ENCODE measurements around the gene ACCSL. TPM values are rescaled to one million over a fixed set of nuclear protein-coding genes. Genes with fewer than 3 reads are reported as not detected.

ACCSL gene
- total RNA-seq, 1 donor from 2014 or later = not detected

DNA sequence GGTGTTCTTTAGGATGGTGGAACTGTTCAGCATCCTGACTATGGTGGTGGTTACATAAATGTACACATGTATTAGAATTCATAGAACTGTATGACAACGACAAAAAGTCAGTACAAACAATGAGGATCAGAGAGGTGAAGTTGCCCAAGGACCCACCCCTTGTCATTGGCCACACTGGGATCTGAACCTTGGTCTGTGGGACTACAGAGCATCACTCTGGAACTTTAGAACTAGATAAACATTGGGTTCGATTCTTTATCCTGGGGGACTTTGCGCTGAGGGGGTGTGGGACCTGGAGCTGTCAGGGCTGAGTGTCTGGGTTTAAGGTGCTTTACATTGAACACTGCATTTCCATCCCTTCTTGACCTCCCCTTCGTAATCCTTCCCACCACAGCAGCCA is 34.9 kb downstream of the ACCSL start:
- intact Hi-C loops (cut with DNase I) = no loop called here
- no peak for ATAC-seq
- DNase-seq (ENCODE audit: low spot score) = no peak

DNA sequence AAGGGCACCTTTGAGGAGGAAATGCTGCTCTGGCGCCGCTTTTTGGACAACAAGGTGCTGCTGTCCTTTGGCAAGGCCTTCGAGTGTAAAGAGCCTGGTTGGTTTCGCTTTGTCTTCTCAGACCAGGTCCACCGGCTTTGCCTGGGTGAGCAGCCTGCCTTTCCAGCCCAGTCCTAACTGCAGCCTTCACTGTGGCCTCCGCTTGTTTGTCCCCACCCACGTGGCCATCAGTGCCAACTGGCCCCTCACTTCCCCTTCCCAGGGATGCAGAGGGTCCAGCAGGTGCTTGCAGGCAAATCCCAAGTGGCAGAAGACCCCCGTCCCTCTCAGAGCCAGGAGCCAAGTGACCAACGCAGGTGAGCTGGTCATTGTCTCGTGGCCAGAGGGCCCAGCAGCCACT is 35.7 kb downstream of the ACCSL start:
- ATAC-seq (no peak), DNase-seq (ENCODE audit: low spot score) (no peak)
- intact Hi-C loops (cut with DNase I) = no loop called here

DNA sequence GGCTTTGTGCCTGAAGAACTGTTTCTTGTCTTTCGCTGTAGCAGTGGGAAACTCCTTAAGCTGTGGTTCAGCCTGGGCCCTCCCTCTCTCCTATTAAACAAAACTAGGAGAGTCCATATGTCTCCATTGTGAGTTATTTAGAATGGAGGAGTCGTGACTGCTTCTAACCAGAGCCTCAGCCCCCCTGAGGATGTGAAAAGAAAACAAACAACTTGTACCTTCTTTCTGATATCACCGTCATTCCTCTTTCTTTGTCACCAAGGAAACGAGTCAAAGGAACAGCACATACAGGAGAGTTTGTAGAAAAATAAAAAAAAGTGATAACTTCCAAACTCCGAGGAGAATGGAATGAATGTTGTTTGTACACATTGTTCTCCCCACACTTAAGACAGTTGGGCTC is 36.1 kb downstream of the ACCSL start:
- ATAC-seq (peak; percentile 55), DNase-seq (ENCODE audit: low spot score) (no peak)
- intact Hi-C loops (cut with DNase I) = no loop called here

DNA sequence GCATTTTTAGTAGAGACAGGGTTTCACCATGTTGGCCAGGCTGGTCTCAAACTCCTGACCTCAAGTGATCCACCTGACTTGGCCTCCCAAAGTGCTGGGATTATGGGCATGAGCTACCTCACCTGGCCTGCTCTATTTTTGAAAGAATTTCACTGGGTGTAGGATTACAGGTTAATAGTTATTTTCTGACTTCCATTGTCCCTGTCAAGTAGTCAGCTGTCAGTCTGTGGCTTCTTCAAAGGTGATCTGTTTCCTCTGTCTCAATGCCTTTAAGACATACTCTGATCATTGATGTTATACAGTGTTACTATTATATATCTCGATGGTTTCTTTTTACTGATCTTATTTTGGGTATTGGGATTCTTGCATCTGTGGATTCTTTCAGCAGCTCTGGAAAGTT is 37.5 kb downstream of the ACCSL start:
- ATAC-seq (no peak), DNase-seq (ENCODE audit: low spot score) (no peak)
- intact Hi-C loops (cut with DNase I) = no loop called here

DNA sequence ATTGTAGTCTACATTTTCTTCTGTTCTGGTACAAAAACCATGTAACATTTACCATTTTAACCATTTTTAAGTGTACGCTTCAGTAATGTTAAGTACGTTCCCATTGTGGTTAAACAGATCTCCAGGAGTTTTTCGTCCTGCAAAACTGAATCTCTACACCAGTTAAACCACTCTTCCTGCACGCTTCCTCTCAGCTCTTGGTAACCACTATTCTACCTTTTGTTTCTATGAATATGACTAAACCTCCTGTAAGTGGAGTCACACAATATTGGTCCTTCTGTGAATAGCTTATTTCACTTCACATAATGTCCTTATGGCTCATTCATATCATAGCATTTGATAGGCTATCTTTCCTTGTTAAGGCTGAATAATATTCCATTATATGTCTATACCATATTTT is 40.6 kb downstream of the ACCSL start:
- intact Hi-C loops (cut with DNase I) = no loop called here
- DNase-seq (ENCODE audit: low spot score) = no peak
- ATAC-seq = no peak

DNA sequence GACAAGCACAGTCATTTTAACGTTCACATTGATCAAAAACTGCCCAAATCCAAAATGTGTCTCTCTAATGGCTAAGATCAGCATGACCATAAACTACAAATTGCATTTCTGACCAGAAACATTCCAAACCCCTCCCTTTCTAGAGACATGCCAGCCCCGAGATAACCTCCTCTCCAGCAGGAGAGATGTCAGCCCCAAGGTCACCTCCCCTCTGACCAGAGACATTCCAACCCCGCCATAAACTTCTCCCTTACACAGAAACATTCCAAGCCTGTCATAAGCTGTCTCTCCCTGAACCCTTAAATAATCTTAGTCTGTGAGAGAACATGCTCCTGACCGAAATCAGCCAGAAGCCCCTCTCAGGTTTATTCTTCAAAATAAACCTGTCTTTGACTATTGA is 41.1 kb downstream of the ACCSL start:
- ATAC-seq = no peak
- DNase-seq (ENCODE audit: low spot score) = no peak
- intact Hi-C loops (cut with DNase I) = no loop called here

DNA sequence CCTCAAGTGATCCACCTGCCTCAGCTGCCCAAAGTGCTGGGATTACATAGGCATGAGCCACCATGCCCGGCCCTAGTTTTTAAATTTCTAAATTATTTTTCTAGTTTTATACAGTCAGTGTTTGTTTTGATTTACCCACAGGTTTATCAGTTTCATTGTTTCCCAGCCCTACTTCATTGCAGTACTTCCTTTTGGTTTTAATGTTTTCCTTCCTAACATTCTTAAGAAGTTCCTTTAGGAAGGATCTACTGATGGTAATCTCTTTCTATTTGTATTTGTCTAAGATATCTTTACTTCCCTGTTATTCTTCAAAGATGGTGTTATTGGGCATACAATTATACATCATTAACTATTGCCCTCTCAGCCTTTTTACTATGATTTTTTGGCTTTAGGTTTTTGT is 42.8 kb downstream of the ACCSL start:
- intact Hi-C loops (cut with DNase I) = no loop called here
- no peak for DNase-seq (ENCODE audit: low spot score)
- ATAC-seq = no peak

DNA sequence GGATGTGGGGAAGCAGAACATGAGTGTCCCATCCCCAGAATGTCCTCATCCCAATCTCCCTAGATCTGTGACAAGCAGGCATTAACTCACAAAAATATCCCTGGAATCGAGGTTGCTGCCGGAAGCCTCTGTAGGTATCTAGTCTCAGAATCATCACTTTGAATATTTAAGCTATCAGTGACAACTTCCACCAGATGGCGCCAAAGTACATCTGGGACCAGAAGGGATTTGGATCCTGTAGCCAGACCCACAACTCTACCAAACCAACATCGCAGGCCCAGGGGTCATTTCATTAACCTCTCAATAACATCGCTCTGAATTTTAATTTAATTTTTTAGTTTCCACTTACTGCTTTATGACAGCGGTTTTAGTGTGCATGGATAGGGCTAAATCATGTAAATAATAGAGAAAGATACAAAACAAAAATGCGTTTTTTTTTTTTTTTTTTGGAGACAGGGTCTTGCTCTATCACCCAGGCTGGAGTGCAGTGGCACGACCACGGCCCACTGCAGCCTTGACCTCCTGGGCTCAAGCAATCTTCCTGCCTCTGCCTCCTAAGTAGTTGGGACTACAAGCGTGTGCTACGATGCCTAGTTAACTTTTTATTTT is 46.6 kb downstream of the ACCSL start:
- DNase-seq (ENCODE audit: low spot score) = peak; percentile 90
- intact Hi-C loops (cut with DNase I) = no loop called here
- ATAC-seq = peak; percentile 81

DNA sequence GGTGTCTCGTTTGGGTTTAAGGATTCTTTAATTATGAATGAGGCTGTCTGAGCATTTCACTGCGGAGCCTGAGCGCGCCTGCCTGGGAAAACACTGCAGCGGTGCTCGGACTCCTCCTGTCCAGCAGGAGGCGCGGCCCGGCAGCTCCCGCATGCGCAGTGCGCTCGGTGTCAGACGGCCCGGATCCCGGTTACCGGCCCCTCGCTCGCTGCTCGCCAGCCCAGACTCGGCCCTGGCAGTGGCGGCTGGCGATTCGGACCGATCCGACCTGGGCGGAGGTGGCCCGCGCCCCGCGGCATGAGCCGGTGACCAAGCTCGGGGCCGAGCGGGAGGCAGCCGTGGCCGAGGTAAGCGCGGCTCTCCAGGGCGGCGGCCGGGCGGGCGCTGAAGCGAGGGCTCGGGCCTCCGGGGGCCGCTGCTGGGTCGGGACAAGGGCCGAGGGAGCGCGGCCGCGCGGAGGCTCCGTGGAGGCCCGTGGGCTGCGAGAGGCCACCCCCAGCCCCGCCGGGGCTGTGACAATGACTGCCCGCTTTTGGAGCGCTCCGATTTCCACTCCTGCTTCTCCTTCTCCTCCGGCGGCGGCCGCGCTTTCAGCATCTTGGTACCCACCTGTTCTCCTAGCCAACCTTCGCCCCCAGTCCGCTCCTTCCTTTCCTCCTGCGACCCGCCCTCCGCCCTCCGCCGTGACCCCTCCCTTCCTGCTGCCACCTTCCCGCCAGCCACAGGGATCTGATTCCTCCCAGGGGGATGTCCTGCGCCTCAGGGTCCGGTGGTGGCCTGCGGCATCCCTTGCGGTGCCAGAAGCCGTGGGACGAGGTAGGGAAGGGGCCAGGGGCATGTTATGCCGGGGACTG is 48.0 kb downstream of the ACCSL start, which contains the start of gene EXT2:
Gene EXT2, plus strand, starts transcription at position 173 of the 854 bp plus-strand sequence. CDS start 12,035 bp downstream, outside the sequence.
- intact Hi-C loops (cut with DNase I) = no loop called here
- ATAC-seq (peak; percentile 97), DNase-seq (ENCODE audit: low spot score) (peak; percentile 93)

DNA sequence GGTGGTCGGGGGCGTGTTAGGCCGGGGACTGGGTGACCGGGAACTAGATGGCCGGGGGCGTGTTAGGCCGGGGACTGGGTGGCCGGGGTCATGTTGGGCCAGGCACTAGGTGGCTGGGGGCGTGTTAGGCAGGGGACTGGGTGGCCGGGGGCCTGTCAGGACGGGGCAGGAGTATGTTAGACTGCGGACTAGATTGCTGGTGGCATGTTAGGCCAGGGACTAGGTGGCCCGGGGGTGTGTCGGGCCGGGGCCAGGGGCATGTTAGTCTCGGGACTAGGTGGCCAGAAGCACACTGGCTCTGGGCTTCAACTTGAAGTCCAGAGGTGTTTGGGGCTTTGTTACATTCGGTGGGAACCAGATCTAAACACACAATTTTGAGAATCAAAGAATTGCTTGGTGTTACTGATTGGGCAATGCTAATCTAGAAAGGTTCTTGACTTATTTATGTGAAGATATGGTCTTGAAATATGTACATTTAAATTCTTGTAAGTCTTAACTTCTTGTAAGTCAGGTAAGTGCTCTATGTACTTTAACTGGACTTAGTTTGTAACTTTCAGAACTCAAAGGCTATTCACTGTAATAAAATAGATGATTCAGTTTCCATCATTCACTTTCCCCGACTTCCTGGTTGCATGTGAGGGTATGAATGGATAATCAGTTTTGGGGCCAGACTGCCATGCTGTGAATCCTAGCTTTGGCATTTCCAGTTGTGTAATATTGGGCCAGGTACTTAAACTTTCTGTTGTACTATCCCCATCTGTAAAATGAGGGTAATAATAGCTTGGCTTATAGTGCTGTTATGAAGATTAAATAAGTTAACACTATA is 48.8 kb downstream of the ACCSL start:
- peak; percentile 13 for ATAC-seq
- DNase-seq (ENCODE audit: low spot score) = no peak
- intact Hi-C loops (cut with DNase I) = no loop called here

DNA sequence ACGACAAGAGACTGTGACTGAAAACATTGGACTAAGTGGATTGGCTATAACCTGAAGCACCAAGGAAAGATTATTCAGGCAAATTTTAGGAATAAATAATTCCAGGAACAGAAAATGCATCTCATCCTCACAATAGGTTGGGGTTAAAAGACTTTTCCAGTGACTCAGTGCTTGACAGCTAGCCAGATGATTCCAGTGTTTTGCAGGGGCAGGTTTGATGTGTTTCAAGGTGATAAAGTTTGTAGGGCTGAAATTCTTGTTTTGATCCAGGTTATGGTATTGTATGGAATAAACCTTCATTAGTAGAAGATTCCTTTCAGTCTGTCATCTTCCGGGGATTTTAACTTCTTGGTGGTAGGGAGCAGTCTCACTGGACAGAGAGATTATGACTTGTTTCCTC is 50.0 kb downstream of the ACCSL start:
- intact Hi-C loops (cut with DNase I) = no loop called here

DNA sequence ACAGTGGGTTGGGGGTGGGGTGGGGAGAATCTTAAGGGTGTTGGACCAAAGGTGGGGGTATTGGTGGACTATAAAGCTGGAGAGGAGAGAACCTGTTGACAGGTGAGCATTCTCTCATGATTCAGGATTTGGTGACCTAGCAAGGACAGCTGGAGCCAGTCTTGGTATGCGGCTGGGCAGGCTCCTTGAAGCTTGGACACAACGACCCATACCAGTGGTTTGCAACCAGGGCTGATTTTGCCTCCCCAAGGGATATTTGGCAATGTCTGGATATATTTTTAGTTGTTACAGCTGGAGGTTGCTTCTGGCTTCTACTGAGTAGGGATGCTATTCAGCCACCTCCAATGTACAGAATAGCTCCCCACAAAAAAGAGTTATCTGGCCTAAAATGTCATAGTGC is 53.3 kb downstream of the ACCSL start:
- no peak for ATAC-seq
- DNase-seq (ENCODE audit: low spot score) = no peak
- intact Hi-C loops (cut with DNase I) = no loop called here

More for the DNA sequence above, 50.0 kb downstream of the ACCSL start:
- ATAC-seq (no peak), DNase-seq (ENCODE audit: low spot score) (no peak)

DNA sequence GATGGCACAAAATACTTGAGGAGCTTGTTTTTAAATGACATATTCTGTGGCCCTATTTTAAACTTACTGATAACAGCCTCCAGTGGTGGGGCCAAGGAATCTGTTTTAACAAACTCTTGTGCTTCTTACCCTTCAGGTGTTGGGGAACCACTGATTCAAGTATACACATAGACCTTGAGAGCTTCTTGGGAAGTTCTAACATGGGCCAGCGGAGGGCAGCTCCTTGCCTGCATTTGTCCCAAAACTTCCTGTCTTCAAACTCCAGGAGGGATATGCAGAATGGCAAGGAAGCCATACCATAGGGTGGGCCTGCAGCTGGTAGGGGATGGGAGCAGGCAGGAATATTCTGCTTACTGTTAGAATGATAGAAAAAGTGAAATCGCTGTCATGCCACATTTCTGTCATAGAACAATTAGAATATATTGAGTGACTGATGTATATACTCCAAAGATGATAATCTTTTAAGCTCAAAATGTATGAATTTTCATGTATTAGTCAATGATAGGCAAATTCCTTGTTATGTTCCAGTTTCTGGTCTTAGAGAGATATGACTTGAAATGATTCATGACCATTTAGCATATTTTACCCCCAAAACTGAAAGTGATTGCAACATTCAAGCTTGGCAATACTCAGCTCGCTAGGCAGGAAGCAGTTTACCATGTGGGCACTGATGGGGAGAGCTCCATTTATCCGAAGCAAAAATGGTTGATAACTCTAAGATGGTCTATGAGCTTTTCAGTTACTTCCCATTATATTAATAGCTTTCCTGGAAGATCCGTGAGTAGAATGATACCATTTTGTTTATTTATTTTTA is 56.9 kb downstream of the ACCSL start:
- no peak for DNase-seq (ENCODE audit: low spot score)
- intact Hi-C loops (cut with DNase I) = no loop called here
- no peak for ATAC-seq

DNA sequence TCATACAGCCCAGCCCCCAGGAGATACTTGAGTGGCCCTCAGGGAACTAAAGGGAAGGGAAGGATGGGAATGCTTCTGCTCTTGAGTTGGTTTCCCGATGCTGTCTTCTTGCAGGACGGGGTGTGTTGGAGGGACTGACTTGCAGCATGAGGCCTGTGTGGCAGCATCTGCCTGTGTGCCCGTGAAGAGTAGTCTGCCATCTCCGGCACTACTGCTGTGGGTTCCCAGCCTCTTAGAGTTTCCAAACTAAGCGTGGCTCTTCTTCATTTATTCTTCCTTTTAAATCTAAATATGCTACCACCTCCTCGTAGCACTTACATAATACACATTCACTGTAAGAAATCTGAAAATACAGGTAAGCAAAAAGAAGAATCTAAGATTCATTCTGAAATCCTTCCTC is 60.5 kb downstream of the ACCSL start:
- intact Hi-C loops (cut with DNase I) = no loop called here
- ATAC-seq (no peak), DNase-seq (ENCODE audit: low spot score) (no peak)

Other genes with a start within 250 kb of the ACCSL start
- 32.7 TPM for gene ALKBH3, start 167.2 kb upstream of the ACCSL start, total RNA-seq
- 66.8 TPM for gene C11orf96, start 105.3 kb upstream of the ACCSL start, total RNA-seq
- gene ACCS, start 18.3 kb downstream of the ACCSL start, total RNA-seq = 71.6 TPM
- 58.7 TPM for gene EXT2, start 47.7 kb downstream of the ACCSL start, total RNA-seq